IPS-15b (cell line): Measurements from ENCODE around the gene ID3.
"Not testable (repeated sequence)": the region's sequence is repeated elsewhere in the genome, so short reads cannot be mapped to it uniquely, and the experiment has no call there.

Source experiments
- H3K27me3 ChIP-seq: one replicate; pipeline ENCODE4 v1.6.1; 2013; ENCODE audit warnings: low read length; ENCODE audit not compliant: control insufficient read depth, insufficient read depth
- H3K36me3 ChIP-seq: one replicate; pipeline ENCODE4 v1.6.1; 2013; ENCODE audit warnings: low read length; ENCODE audit not compliant: control insufficient read depth, insufficient read depth
- H3K4me1 ChIP-seq: one replicate; pipeline ENCODE4 v1.6.1; 2013; ENCODE audit warnings: mild to moderate bottlenecking, low read length; ENCODE audit not compliant: control insufficient read depth, insufficient read depth
- H3K4me3 ChIP-seq: one replicate; pipeline ENCODE4 v1.5.1; 2013; ENCODE audit warnings: low read depth, low read length
- H3K9ac ChIP-seq: one replicate; pipeline ENCODE4 v1.6.1; 2013; ENCODE audit warnings: low read depth, mild to moderate bottlenecking, low read length
- H3K9me3 ChIP-seq: one replicate; pipeline ENCODE4 v1.6.1; 2013; ENCODE audit warnings: mild to moderate bottlenecking, low read length; ENCODE audit not compliant: control insufficient read depth, insufficient read depth

The ID3 gene

DNA sequence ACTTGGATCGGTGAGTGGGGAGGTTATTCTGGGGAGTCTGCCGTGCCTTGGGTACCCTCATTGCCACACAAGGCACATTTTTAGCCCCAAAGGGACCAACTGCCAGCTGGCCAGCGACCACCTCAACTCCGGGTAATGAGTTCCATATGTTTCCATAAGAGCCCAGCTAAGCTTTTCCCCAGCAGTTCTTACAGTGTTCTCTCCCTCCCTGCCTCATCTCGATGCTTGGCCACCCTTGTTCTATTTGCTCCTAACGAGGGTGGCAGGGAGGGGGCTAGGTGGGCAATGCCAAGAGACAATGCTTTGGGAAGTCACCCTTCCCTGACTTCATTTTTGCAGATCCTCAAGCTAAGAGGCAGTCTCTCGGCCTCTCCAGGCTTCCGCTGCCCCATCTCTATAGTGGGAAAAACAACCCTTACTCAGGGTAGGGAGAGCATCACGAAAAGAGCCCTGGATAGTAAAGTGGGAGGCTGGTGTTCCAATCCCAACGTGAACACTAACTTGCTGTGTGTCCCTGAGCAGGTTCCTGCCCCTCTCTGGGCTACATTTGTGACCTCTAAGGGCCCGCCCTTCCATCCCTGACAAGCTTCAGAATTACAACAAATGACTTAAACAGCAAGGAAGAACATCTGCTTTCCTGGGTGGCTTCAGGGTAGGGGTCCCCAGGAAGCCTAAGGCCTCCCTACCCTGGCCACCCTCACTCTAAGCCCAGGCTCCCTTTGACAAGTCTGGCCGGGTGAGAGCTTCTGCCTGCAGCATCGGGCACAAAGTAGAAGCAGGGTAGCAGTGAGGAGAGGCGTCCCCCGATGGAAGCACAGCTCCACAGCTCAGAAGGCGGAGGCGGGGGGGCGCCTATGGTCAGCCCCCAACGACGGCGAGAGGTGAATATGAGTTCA lies 5.8 kb downstream of the ID3 start:
- Histone ChIP-seq H3K27me3 (peaks cover 40% of the 10 kb centered on the region), H3K4me3 (peak overlapping the region; percentile 66), H3K36me3 (no peaks in the 10 kb centered on the region), H3K9me3 (no peaks in the 10 kb centered on the region), H3K4me1 (peaks cover 25% of the 10 kb centered on the region), H3K9ac (no peak overlapping the region)

DNA sequence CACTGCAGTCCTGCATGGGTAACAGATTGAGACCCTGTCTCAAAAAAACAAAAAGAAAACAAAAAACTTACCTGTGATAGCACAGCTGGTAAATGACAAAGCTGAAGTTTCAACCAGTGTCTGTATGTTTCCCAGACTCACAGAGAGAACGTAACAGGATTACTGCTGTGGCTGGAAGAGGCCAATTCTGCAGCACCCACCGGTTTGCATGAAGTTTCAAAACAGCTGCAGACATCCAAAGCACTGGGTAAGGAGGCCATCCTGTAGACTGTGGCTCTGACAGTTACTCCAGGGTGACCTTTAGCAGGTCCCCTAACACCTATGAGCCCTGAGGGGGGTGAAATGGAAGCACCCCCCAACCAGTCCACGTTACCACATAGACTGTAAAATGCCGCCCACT lies 7.5 kb downstream of the ID3 start:
- Histone ChIP-seq H3K9ac (no peak overlapping the region), H3K4me3 (no peak overlapping the region), H3K4me1 (peaks cover 14% of the 10 kb centered on the region), H3K36me3 (no peaks in the 10 kb centered on the region), H3K9me3 (no peaks in the 10 kb centered on the region), H3K27me3 (peaks cover 27% of the 10 kb centered on the region)

DNA sequence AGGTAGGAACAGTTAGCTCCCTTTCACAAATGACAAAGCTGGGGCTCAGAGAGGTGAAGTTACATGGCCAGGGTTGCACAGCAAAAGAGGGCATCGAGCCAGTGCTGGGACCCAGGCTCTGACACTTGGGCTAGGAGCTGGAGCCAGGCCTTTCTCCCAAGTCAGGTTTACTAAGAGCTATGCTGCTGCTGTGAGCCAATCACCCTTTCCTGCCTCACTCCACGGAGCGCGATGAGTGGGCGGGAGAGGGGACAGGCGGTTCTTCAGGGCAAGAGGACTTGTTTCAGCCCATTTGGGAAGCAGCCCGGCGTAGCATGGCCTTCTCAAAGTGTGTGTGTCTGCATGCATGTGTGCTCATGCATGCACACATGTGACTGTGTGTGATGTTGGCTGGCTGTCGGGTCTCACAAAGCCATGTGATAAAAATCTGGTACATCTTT lies 10.6 kb downstream of the ID3 start:
- peaks cover 5% of the 10 kb centered on the region for H3K4me1 ChIP-seq
- no peaks in the 10 kb centered on the region for H3K36me3 ChIP-seq

DNA sequence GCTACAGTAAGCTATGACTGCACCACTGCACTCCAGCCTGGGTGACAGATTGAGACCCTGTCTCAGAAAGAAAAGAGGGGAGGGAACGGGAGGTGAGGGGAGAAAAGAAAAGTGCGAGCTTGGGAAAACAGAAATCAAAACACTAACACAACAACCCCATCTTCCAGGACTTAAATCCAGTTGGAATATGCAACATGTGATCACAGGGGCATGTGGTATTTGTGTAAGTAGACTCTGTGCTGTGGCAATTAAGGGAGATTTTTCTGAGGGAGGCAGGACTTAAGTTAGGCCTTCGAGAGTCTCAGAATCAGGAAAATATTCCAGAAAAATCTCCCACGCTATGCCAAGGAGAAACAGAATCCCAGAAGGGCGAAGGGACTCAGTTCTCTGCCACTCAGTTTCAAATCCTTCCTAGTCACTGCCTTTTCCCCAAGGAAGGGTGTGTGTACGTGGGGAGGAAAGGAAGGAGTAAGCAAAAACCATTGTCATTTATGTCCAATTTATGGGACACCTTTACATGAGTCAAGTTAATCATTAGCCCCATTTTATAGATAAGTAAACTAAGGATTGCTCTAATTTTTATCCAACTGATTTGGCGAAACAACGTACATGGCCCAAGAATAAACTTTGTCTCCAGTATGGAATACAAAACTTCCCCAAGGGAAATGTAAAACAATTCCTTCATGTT lies 12.3 kb downstream of the ID3 start:
- H3K4me3 ChIP-seq, result no peak overlapping the region
- H3K27me3 ChIP-seq, result peaks cover 7% of the 10 kb centered on the region
- no peak overlapping the region for H3K9ac ChIP-seq
- H3K4me1 ChIP-seq, result peaks cover 5% of the 10 kb centered on the region
- H3K9me3 ChIP-seq, result no peaks in the 10 kb centered on the region
- no peaks in the 10 kb centered on the region for H3K36me3 ChIP-seq

More for the DNA sequence above, 10.6 kb downstream of the ID3 start:
- Histone ChIP-seq H3K27me3 (peaks cover 15% of the 10 kb centered on the region), H3K9me3 (no peaks in the 10 kb centered on the region), H3K9ac (no peak overlapping the region), H3K4me3 (no peak overlapping the region)

DNA sequence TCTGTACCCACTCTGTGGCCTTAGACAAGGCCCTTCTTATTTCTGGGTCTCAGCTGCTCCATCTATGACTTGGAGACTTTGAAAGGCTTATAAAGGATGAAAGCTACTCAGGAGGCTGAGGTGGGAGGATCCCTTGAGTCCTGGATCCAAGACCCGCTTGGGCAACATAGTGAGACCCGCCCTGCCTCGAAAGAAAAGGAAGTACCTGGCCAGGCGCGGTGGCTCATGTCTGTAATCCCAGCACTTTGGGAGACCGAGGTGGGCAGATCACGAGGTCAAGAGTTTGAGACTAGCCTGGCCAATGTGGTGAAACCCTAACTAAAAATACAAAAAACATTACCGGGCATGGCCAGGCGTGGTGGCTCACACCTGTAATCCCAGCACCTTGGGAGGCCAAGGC lies 13.4 kb downstream of the ID3 start:
- Histone ChIP-seq H3K27me3 (peaks cover 2% of the 10 kb centered on the region), H3K4me3 (no peak overlapping the region), H3K4me1 (peaks cover 5% of the 10 kb centered on the region), H3K9ac (no peak overlapping the region), H3K36me3 (no peaks in the 10 kb centered on the region), H3K9me3 (no peaks in the 10 kb centered on the region)

DNA sequence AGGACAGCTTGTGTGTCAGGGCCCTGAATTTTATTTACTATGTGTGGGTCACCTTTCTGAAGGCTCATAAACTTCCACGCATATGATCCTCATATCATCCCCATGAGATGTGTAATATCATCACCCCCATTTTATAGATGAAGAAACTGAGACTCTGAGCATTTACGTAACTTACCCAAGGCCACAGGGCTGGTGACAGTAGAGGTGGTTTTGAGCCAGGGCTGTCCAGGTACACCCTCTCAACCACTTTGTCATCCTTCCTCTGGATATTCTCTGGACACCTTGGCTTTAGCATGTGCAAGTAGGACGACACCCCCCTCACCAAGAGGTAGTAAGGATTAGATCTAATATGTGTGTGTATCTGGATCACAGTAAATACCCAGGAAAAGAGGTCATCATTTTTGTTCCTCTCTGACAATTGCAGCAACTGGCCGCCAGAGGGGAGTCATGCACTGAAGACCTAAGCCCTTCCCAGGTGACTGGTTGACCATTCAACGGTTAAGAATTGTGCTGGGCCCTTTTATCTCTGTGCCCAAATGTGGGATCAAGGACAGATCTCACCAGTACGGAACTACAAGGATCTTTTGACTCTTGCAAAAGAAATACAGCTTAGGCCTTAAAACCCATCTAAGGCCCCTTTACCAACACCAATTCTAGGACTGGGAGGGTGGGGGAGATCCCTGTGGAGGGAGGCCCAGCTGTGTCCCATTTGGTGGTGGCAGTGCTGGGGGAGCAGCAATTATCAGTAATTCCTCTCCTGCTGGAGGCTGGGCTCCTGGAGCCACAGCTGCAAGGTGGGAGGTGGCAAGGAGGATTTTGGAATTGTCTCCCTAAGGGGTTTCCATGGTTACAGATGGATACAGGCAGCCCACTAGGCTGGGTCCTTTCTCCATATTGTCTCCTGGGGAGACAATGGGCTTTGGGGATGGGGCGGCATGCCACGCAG lies 14.6 kb downstream of the ID3 start:
- H3K4me1 ChIP-seq, result peaks cover 5% of the 10 kb centered on the region
- H3K9me3 ChIP-seq, result no peaks in the 10 kb centered on the region
- H3K27me3 ChIP-seq, result no peaks in the 10 kb centered on the region
- H3K36me3 ChIP-seq, result no peaks in the 10 kb centered on the region
- no peak overlapping the region for H3K4me3 ChIP-seq
- H3K9ac ChIP-seq, result no peak overlapping the region

DNA sequence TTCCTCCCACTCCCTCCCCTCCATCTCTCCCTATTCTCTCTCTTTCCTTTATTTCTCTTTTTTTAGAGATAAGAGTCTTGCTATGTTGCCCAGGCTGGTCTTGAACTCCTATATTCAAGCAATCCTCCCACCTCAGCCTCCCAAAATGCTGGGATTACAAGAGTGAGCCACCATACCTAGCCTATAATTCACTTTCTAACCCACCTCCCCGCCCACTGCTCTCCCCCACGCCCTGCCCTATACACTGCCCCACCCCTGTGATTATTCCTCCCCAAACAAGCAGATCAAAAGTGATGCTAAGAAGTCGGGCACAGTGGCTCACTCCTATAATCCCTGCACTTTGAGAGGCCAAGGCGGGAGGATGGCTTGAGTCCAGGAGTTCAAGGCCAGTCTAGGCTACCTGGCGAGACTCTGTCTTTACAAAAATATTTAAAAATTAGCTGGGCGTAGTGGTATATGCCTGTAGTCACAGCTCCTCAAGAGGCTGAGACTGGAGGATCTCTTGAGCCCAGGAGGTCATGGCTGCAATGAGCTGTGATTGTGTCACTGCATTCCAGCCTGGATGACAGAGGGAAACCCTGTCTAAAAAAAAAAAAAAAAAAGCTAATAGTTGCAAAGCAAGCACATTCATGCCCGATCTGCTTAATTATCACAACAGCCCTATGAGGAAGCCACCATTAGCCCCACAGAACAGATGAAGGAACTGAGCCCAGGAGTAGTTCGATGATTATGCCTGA lies 15.4 kb downstream of the ID3 start:
- H3K27me3 ChIP-seq, result no peaks in the 10 kb centered on the region
- no peaks in the 10 kb centered on the region for H3K9me3 ChIP-seq
- H3K9ac ChIP-seq, result no peak overlapping the region
- H3K36me3 ChIP-seq, result no peaks in the 10 kb centered on the region
- no peak overlapping the region for H3K4me3 ChIP-seq
- H3K4me1 ChIP-seq, result peaks cover 5% of the 10 kb centered on the region

DNA sequence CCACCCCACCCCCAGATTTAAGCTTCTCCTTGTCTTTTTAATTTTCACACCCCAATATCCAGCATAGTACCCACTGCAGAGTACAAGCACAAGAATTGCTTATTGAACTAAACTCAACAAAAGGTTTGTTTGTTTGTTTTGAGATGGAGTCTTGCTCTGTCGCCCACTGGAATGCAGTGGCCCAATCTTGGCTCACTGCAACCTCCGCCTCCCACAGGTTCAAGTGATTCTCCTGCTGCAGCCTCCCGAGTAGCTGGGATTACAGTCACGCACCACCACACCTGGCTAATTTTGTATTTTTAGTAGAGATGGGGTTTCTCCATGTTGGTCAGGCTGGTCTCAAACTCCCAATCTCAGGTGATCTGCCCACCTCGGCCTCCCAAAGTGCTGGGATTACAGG lies 16.4 kb downstream of the ID3 start:
- not testable (repeated sequence) for H3K4me1 ChIP-seq, H3K27me3 ChIP-seq, H3K4me3 ChIP-seq, H3K36me3 ChIP-seq, H3K9me3 ChIP-seq, H3K9ac ChIP-seq

DNA sequence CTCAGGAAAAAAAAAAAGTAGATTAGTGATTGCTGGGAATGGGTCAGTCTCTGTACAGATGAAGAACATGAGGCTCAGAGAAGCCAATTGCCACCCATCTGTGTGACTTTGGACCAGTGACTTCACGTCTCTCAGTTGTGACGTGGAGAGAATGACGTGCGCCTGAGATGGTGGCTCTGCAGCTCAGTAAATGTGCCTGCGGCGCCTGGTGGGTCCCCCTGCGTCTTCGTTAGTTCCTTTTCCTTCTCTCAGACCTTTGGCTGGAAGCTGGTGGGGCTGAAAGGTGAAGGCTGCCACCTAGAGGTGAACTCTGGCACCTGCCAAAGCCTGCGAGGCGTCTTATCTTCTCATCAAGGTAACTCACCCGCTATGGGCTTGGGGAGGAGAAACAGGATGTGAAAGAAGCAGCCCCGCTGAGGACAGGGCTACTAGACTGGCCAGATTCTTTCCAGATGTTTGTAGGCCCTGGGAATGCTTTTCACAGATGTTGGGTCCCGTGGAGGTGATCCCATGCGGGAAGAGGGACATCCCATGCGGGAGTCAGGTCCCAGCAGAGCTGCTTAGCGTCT lies 19.5 kb downstream of the ID3 start:
- Histone ChIP-seq H3K36me3 (no peaks in the 10 kb centered on the region), H3K4me1 (peaks cover under 1% of the 10 kb centered on the region), H3K9ac (no peak overlapping the region), H3K27me3 (peaks cover 10% of the 10 kb centered on the region), H3K4me3 (peak overlapping the region; percentile 15), H3K9me3 (no peaks in the 10 kb centered on the region)

DNA sequence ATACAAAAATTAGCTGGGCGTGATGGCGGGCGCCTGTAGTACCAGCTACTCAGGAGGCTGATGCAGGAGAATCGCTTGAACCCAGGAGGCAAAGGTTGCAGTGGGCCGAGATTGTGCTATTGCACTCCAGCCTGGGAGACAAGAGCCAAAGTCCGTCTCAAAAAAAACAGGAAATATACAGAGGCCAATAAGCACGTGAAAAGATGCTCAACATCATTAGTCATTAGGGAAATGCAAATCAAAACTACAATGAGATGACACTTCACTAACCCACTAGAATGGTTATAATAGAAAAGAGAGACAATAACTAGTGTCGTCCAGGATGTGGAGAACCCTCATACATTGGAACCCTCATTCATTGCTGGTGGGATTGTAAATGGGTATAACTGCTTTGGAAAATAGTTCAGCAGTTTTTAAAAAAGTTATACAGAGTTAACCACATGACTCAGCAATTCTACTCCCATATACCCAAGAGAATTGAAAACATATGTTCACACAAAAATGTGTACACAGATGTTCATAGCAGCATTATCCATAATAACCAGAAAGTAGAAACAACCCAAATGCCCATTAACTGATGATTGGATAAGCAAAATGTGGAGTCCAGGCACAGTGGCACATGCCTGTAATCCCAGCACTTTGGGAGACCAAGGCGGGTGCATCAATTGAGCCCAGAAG lies 21.9 kb downstream of the ID3 start:
- no peak overlapping the region for H3K9ac ChIP-seq
- no peak overlapping the region for H3K4me3 ChIP-seq
- H3K9me3 ChIP-seq, result no peaks in the 10 kb centered on the region
- no peaks in the 10 kb centered on the region for H3K36me3 ChIP-seq
- H3K27me3 ChIP-seq, result peaks cover 26% of the 10 kb centered on the region
- H3K4me1 ChIP-seq, result no peaks in the 10 kb centered on the region
